Mucosa of gallbladder (tissue), 1 donor: ENCODE results near the gene HDGFL2. TPM values are rescaled to one million over a fixed set of nuclear protein-coding genes. Genes with fewer than 3 reads are reported as not detected.

Experiments
- total RNA-seq: library from RNA; stranded (reverse); gene quantifications from one replicate; pipeline ENCODE4 v1.2.1, GENCODE V29; 2021
- donor health status: DM: no; HTN: no; CAD: no.

HDGFL2 gene
- total RNA-seq, 1 donor from 2014 or later = 54.4 TPM

Other genes starting within 250 kb of the HDGFL2 start
- 5.6 TPM for gene EBI3, start 242.8 kb upstream of the HDGFL2 start, total RNA-seq
- 19.5 TPM for gene YJU2, start 225.2 kb upstream of the HDGFL2 start, total RNA-seq
- not detected for gene SHD, start 193.0 kb upstream of the HDGFL2 start, total RNA-seq
- 0.98 TPM for gene TMIGD2, start 169.9 kb upstream of the HDGFL2 start, total RNA-seq
- 1.3 TPM for gene FSD1, start 167.7 kb upstream of the HDGFL2 start, total RNA-seq
- gene STAP2, start 133.5 kb upstream of the HDGFL2 start, total RNA-seq = 37.8 TPM
- 26.1 TPM for gene MPND, start 128.7 kb upstream of the HDGFL2 start, total RNA-seq
- 56.9 TPM for gene SH3GL1, start 71.8 kb upstream of the HDGFL2 start, total RNA-seq
- 8.3 TPM for gene CHAF1A, start 69.7 kb upstream of the HDGFL2 start, total RNA-seq
- 134 TPM for gene UBXN6, start 14.5 kb upstream of the HDGFL2 start, total RNA-seq
- 36.4 TPM for gene PLIN4, start 46.2 kb downstream of the HDGFL2 start, total RNA-seq
- 13.6 TPM for gene PLIN5, start 62.9 kb downstream of the HDGFL2 start, total RNA-seq
- 16.2 TPM for gene LRG1, start 67.7 kb downstream of the HDGFL2 start, total RNA-seq
- 5.0 TPM for gene SEMA6B, start 87.4 kb downstream of the HDGFL2 start, total RNA-seq
- 7.3 TPM for gene TNFAIP8L1, start 167.2 kb downstream of the HDGFL2 start, total RNA-seq
- gene MYDGF, start 198.0 kb downstream of the HDGFL2 start, total RNA-seq = 77.4 TPM